GM12878 (cell line): ENCODE data around the gene ARHGEF10L. TPM values are rescaled to one million over a fixed set of nuclear protein-coding genes. Genes with fewer than 3 reads are reported as not detected.

Experiments
- ATAC-seq: fragments of 200-7000 bp; cut with Tn5 transposase; 3 replicates; pipeline ENCODE4 v1.9.1; 2020; ENCODE audit warnings: mild to moderate bottlenecking, moderate library complexity
- BruUV-seq: library from RNA; stranded (reverse); fragments of 400-500 nt; replicated peaks from 2 replicates; lab custom pipeline; 2021; lab: Mats Ljungman, UMichigan
- CTCF ChIA-PET: fragments of 300-600 bp; sonication (Branson Sonifier 250); formaldehyde crosslinking; extraction: SDS; loops from one replicate; lab custom pipeline; 2021; ENCODE audit warnings: inconsistent platforms; lab: Yijun Ruan, JAX
- POLR2A ChIA-PET: fragments of 350-600 bp; formaldehyde crosslinking; extraction: SDS; loops from one replicate; lab custom pipeline; 2021; ENCODE audit warnings: inconsistent platforms; lab: Charles Lee
- RAD21 ChIA-PET: fragments of 300-600 bp; sonication (Branson Sonifier 250); formaldehyde crosslinking; loops from one replicate; lab custom pipeline; 2023; ENCODE audit warnings: antibody characterized with exemption; ENCODE audit not compliant: unreplicated experiment; lab: Charles Lee
- SMC1A ChIA-PET: fragments of 300-600 bp; sonication (Branson Sonifier 250); formaldehyde crosslinking; loops from one replicate; lab custom pipeline; 2023; ENCODE audit not compliant: unreplicated experiment, uncharacterized antibody; lab: Charles Lee
- DNase-seq: peaks from one replicate; pipeline ENCODE4 v3.0.0-alpha.2; 2011; ENCODE audit warnings: low read depth, low spot score
- FAIRE-seq: peaks from 3 replicates; lab custom pipeline; 2011; peaks lifted over from hg19 to GRCh38; lab: Jason Lieb, UNC
- H2AFZ ChIP-seq: 2 replicates; pipeline ENCODE4 v1.6.0; 2011; ENCODE audit warnings: low read depth, low read length, control low read depth; ENCODE audit not compliant: control insufficient read depth
- H3K27ac ChIP-seq: 2 replicates; pipeline ENCODE4 v1.5.1; 2011; ENCODE audit warnings: control low read depth; ENCODE audit not compliant: control insufficient read depth, insufficient read depth
- H3K27me3 ChIP-seq, 2 experiments: replicated peaks in 1 of 2; 2 replicates each; pipeline versions ENCODE4 v1.6.0 to v1.6.1; 2011; ENCODE audit warnings: low read length in 1 of 2; ENCODE audit not compliant: control insufficient read depth in 2 of 2, insufficient read depth in 2 of 2
- H3K36me3 ChIP-seq, 2 experiments: 2 replicates each; pipeline ENCODE4 v1.5.1; 2011; ENCODE audit warnings: low read length in 1 of 2; ENCODE audit not compliant: control insufficient read depth in 2 of 2, insufficient read depth in 2 of 2
- H3K4me1 ChIP-seq: 2 replicates; pipeline ENCODE4 v1.6.1; 2011; ENCODE audit warnings: mild to moderate bottlenecking, low read length, moderate library complexity, mixed read lengths; ENCODE audit not compliant: control insufficient read depth, insufficient read depth
- H3K4me2 ChIP-seq: 2 replicates; pipeline ENCODE4 v1.6.0; 2011; ENCODE audit warnings: control low read depth; ENCODE audit not compliant: control insufficient read depth, insufficient read depth
- H3K4me3 ChIP-seq: fragments of 200-600 bp; sonication (generic); 2 replicates; pipeline ENCODE4 v1.5.1; 2016
- H3K79me2 ChIP-seq: 2 replicates; pipeline ENCODE4 v1.6.0; 2011; ENCODE audit warnings: low read length; ENCODE audit not compliant: control insufficient read depth, insufficient read depth
- H3K9ac ChIP-seq: 2 replicates; pipeline ENCODE4 v1.8.0; 2011; ENCODE audit warnings: low read length, control low read depth, mixed read lengths; ENCODE audit not compliant: control insufficient read depth, insufficient read depth
- H3K9me3 ChIP-seq: replicated peaks from 3 replicates; pipeline ENCODE4 v1.5.1; 2011; ENCODE audit warnings: mild to moderate bottlenecking, low read length; ENCODE audit not compliant: control insufficient read depth, insufficient read depth
- H4K20me1 ChIP-seq: 2 replicates; pipeline ENCODE4 v1.6.0; 2011; ENCODE audit not compliant: control insufficient read depth, insufficient read depth
- BMI1 ChIP-seq: fragments of 450-650 bp; IDR thresholded peaks from 2 replicates; pipeline ENCODE4 v1.6.1; 2016; ENCODE audit warnings: mild to moderate bottlenecking, moderate library complexity, borderline replicate concordance
- CBFB ChIP-seq: IDR thresholded peaks from 2 replicates; pipeline ENCODE4 v1.6.1; 2016; ENCODE audit warnings: antibody characterized with exemption, low read depth
- FOS ChIP-seq: IDR thresholded peaks from 3 replicates; pipeline ENCODE4 v1.6.1; 2011; ENCODE audit warnings: borderline replicate concordance; ENCODE audit not compliant: insufficient read length; ENCODE audit errors: extremely low read depth
- MYC ChIP-seq: IDR thresholded peaks from 2 replicates; pipeline ENCODE4 v1.6.1; 2011; ENCODE audit warnings: mild to moderate bottlenecking, low read length, moderate library complexity, inconsistent platforms; ENCODE audit not compliant: insufficient read depth, insufficient replicate concordance, insufficient read length, severe bottlenecking
- NR2C2 ChIP-seq: IDR thresholded peaks from 2 replicates; pipeline ENCODE4 v1.6.1; 2011; ENCODE audit warnings: borderline replicate concordance, low read depth; ENCODE audit not compliant: control insufficient read depth, insufficient read length
- SMAD5 ChIP-seq: IDR thresholded peaks from 2 replicates; pipeline ENCODE4 v1.6.1; 2016; ENCODE audit warnings: antibody characterized with exemption, low read depth
- SP1 ChIP-seq: IDR thresholded peaks from one replicate; pipeline ENCODE4 v1.6.1; 2011; ENCODE audit warnings: low read depth, low read length
- STAT1 ChIP-seq: fragments of 450-650 bp; conservative IDR thresholded peaks from 2 replicates; pipeline ENCODE4 v1.6.1; 2014; ENCODE audit warnings: antibody characterized with exemption, mild to moderate bottlenecking
- SUPT20H ChIP-seq: IDR thresholded peaks from 2 replicates; pipeline ENCODE4 v1.6.1; 2011; ENCODE audit warnings: low read depth, mild to moderate bottlenecking, low read length, moderate library complexity, borderline replicate concordance; ENCODE audit not compliant: control insufficient read depth
- WGBS: methylation state at CpG from one replicate; pipeline ENCODE4 v1.1.6; 2016; ENCODE audit warnings: low lambda C conversion rate; ENCODE audit not compliant: insufficient replicate concordance, insufficient coverage; ENCODE audit errors: missing lambda C conversion rate; 5-methylcytosine and 5-hydroxymethylcytosine counted together
- in situ Hi-C: fragments of 300-500 bp; cut with MboI; formaldehyde crosslinking; loops from 9 replicates; pipeline ENCODE4 v1.14.3; 2018; ENCODE audit warnings: mixed read lengths
- intact Hi-C: fragments of 100-400 bp; cut with micrococcal nuclease; formaldehyde crosslinking; loops from one replicate; pipeline ENCODE4 v1.14.2; 2022; ENCODE audit not compliant: unreplicated experiment
- polyA plus RNA-seq, 11 experiments: library from polyadenylated mRNA; depleted of rRNA in 4 of 11; unstranded in 6 of 11; stranded (reverse) in 5 of 11; fragments of >200 nt; fragmentation: Nextera tagmentation in 4 of 11; fragmentation: Illumina TruSeq in 1 of 11; extraction: Ambion mirVana in 4 of 11; extraction: Trizol in 1 of 11; gene quantifications; 1 replicate in 1 of 11; 2 replicates in 10 of 11; pipeline versions ENCODE4 v1.2.1 to v1.2.3, GENCODE V29; 2011 to 2016; ENCODE audit warnings: inconsistent platforms in 2 of 11, missing spikeins in 2 of 11, low read depth in 1 of 11
- total RNA-seq, 4 experiments: library from RNA; depleted of rRNA in 3 of 4; stranded (reverse); fragments of >200 nt in 3 of 4; fragmentation: Illumina TruSeq in 1 of 4; extraction: Trizol in 1 of 4; gene quantifications; 2 replicates each; pipeline versions ENCODE4 v1.2.1 to v1.2.3, GENCODE V29; 2013 to 2021
- TF ChIP-seq, protein P1 (sequence below): IDR thresholded peaks from 2 replicates; pipeline ENCODE4 v1.6.1; 2012; ENCODE audit warnings: improper control_type of control experiment, low read depth, low read length; ENCODE audit not compliant: insufficient replicate concordance
- TF ChIP-seq, protein P2 (sequence below): fragments of 450-650 bp; IDR thresholded peaks from 2 replicates; pipeline ENCODE4 v1.6.1; 2016; ENCODE audit warnings: mild to moderate bottlenecking, moderate library complexity, borderline replicate concordance
- TF ChIP-seq, protein P3 (sequence below): IDR thresholded peaks from 2 replicates; pipeline ENCODE4 v1.6.1; 2011; ENCODE audit warnings: mild to moderate bottlenecking, low read depth, low read length, moderate library complexity; ENCODE audit not compliant: insufficient replicate concordance

Gene ARHGEF10L
- total and polyA plus RNA-seq, 10 of the 15 experiments (the other 5 are each of a cell fraction or from before 2014, with no cell fraction given) = 0.05 to 0.94 (median 0.28) TPM; not detected in 2

DNA sequence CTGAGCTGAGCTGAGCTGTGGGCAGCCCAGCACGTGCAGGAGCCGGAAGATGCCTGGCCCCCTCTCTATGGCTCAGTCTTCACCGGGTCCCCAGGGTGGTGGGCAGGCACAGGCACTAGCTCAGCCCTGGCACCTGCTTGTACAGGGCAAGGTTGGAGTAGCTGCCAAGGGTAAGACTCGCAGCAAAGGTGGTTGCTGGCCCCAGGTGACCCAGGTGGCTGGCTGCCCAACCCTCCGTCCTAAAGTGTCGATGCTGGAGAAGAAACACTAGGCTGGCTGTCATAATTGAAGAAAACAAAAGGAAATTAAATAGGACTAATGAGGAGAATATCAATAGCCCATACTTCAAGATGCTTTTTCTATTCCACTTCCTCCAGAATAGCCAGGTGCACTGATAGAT is 138.5 kb downstream of the ARHGEF10L start (continued):
- TF ChIP-seq, protein P1, sequence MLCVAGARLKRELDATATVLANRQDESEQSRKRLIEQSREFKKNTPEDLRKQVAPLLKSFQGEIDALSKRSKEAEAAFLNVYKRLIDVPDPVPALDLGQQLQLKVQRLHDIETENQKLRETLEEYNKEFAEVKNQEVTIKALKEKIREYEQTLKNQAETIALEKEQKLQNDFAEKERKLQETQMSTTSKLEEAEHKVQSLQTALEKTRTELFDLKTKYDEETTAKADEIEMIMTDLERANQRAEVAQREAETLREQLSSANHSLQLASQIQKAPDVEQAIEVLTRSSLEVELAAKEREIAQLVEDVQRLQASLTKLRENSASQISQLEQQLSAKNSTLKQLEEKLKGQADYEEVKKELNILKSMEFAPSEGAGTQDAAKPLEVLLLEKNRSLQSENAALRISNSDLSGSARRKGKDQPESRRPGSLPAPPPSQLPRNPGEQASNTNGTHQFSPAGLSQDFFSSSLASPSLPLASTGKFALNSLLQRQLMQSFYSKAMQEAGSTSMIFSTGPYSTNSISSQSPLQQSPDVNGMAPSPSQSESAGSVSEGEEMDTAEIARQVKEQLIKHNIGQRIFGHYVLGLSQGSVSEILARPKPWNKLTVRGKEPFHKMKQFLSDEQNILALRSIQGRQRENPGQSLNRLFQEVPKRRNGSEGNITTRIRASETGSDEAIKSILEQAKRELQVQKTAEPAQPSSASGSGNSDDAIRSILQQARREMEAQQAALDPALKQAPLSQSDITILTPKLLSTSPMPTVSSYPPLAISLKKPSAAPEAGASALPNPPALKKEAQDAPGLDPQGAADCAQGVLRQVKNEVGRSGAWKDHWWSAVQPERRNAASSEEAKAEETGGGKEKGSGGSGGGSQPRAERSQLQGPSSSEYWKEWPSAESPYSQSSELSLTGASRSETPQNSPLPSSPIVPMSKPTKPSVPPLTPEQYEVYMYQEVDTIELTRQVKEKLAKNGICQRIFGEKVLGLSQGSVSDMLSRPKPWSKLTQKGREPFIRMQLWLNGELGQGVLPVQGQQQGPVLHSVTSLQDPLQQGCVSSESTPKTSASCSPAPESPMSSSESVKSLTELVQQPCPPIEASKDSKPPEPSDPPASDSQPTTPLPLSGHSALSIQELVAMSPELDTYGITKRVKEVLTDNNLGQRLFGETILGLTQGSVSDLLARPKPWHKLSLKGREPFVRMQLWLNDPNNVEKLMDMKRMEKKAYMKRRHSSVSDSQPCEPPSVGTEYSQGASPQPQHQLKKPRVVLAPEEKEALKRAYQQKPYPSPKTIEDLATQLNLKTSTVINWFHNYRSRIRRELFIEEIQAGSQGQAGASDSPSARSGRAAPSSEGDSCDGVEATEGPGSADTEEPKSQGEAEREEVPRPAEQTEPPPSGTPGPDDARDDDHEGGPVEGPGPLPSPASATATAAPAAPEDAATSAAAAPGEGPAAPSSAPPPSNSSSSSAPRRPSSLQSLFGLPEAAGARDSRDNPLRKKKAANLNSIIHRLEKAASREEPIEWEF = no peak
- TF ChIP-seq SUPT20H (no peak), STAT1 (no peak), SMAD5 (no peak), MYC (no peak), BMI1 (no peak), CBFB (no peak)

DNA sequence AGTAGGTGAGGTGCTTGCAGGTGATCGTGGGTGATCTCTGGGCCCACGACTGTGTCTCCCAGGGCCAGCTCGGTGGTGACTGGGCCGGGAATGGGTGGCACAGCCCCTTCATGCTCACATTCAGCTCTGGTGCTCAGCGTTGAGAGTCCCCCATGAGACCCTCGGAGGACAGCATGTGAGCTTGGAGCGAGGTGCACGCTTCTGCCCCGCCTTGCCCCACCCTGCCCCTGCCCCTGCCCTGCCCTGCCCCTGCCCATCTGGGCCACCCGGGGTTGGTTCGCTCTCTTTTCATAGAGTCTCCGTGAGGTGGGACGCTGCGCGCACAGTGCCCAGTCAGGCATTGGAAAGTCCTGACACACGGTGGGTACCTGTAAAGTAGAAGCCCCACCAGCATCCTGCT is 140.4 kb downstream of the ARHGEF10L start:
- ATAC-seq (no peak), DNase-seq (no peak), FAIRE-seq (no peak)
- no peak overlapping the region for H2AFZ ChIP-seq
- no peak overlapping the region for H3K4me2 ChIP-seq
- H3K4me3 ChIP-seq = no peak overlapping the region
- in situ Hi-C loops = no loop called here
- no peaks in the 10 kb centered on the region for H3K36me3 ChIP-seq
- no peaks in the 10 kb centered on the region for H4K20me1 ChIP-seq
- no TSS peak for BruUV-seq
- ChIA-PET SMC1A (no interaction called here), CTCF (no interaction called here), POLR2A (interaction anchor here (0.6 to 1.0 kb wide), 2 partner anchors 58 to 123 kb away, joined by 3 to 4 read pairs; no protein-coding TSS in a partner anchor), RAD21 (interaction anchor here (0.6 kb wide), 1 partner anchor 898 kb away, joined by 3 read pairs; no protein-coding TSS in a partner anchor)
- no peaks in the 10 kb centered on the region; a peak in 3 of 4 replicates for H3K27me3 ChIP-seq
- intact Hi-C loops = no loop called here
- no peaks in the 10 kb centered on the region for H3K9me3 ChIP-seq
- 39% methylated on average over 11 of the region's 16 CpGs for WGBS
- H3K27ac ChIP-seq = no peak overlapping the region
- no peak overlapping the region for H3K9ac ChIP-seq
- no peaks in the 10 kb centered on the region for H3K79me2 ChIP-seq
- no peaks in the 10 kb centered on the region for H3K4me1 ChIP-seq
- TF ChIP-seq, protein P2, sequence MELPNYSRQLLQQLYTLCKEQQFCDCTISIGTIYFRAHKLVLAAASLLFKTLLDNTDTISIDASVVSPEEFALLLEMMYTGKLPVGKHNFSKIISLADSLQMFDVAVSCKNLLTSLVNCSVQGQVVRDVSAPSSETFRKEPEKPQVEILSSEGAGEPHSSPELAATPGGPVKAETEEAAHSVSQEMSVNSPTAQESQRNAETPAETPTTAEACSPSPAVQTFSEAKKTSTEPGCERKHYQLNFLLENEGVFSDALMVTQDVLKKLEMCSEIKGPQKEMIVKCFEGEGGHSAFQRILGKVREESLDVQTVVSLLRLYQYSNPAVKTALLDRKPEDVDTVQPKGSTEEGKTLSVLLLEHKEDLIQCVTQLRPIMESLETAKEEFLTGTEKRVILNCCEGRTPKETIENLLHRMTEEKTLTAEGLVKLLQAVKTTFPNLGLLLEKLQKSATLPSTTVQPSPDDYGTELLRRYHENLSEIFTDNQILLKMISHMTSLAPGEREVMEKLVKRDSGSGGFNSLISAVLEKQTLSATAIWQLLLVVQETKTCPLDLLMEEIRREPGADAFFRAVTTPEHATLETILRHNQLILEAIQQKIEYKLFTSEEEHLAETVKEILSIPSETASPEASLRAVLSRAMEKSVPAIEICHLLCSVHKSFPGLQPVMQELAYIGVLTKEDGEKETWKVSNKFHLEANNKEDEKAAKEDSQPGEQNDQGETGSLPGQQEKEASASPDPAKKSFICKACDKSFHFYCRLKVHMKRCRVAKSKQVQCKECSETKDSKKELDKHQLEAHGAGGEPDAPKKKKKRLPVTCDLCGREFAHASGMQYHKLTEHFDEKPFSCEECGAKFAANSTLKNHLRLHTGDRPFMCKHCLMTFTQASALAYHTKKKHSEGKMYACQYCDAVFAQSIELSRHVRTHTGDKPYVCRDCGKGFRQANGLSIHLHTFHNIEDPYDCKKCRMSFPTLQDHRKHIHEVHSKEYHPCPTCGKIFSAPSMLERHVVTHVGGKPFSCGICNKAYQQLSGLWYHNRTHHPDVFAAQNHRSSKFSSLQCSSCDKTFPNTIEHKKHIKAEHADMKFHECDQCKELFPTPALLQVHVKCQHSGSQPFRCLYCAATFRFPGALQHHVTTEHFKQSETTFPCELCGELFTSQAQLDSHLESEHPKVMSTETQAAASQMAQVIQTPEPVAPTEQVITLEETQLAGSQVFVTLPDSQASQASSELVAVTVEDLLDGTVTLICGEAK = no peak
- TF ChIP-seq NR2C2 (no peak), FOS (no peak), SP1 (no peak)
- TF ChIP-seq, protein P3, sequence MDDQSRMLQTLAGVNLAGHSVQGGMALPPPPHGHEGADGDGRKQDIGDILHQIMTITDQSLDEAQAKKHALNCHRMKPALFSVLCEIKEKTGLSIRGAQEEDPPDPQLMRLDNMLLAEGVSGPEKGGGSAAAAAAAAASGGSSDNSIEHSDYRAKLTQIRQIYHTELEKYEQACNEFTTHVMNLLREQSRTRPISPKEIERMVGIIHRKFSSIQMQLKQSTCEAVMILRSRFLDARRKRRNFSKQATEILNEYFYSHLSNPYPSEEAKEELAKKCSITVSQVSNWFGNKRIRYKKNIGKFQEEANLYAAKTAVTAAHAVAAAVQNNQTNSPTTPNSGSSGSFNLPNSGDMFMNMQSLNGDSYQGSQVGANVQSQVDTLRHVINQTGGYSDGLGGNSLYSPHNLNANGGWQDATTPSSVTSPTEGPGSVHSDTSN = no peak
